Esophagus muscularis mucosa (tissue), 4 donors: ENCODE data around the gene PGAP3. TPM values are rescaled to one million over a fixed set of nuclear protein-coding genes. Genes with fewer than 3 reads are reported as not detected.

Experiments
- DNase-seq: peaks from one replicate; pipeline ENCODE4 v3.0.0-alpha.2; 2017; ENCODE audit errors: extremely low spot score
- H3K27ac ChIP-seq, 4 donors: fragments of 200-600 bp; sonication (generic); replicated peaks in 1 of 4; 1 replicate in 3 of 4; 2 replicates in 1 of 4; pipeline ENCODE4 v1.5.1; 2016 to 2019; ENCODE audit warnings: mild to moderate bottlenecking in 1 of 4
- H3K27me3 ChIP-seq, 4 donors: fragments of 200-600 bp; sonication (generic); one replicate each; pipeline versions ENCODE4 v1.5.1 to v1.6.0; 2016 to 2019
- H3K36me3 ChIP-seq, 4 donors: fragments of 200-600 bp; sonication (generic); one replicate each; pipeline ENCODE4 v1.5.1; 2016 to 2019
- H3K4me1 ChIP-seq, 4 donors: fragments of 200-600 bp; sonication (generic); one replicate each; pipeline ENCODE4 v1.5.1; 2016 to 2019
- H3K4me3 ChIP-seq, 4 donors: fragments of 200-600 bp; sonication (generic); 1 replicate in 2 of 4; 2 replicates in 2 of 4; pipeline ENCODE4 v1.5.1; 2016 to 2019; ENCODE audit warnings: mild to moderate bottlenecking in 4 of 4, moderate library complexity in 1 of 4
- H3K9me3 ChIP-seq, 4 donors: fragments of 200-600 bp; sonication (generic); 1 replicate in 3 of 4; 2 replicates in 1 of 4; pipeline ENCODE4 v1.5.1; 2016 to 2019
- CTCF ChIP-seq, 3 experiments: fragments of 200-600 bp in 2 of 3; fragments of 450-650 bp in 1 of 3; sonication (generic) in 2 of 3; IDR thresholded peaks; one replicate each; pipeline ENCODE4 v1.5.1; 2017 to 2019; ENCODE audit warnings: antibody characterized with exemption in 3 of 3, mild to moderate bottlenecking in 2 of 3, moderate library complexity in 1 of 3
- EP300 ChIP-seq: sonication (generic); formaldehyde crosslinking; IDR thresholded peaks from one replicate; pipeline ENCODE4 v1.6.1; 2017; ENCODE audit warnings: antibody characterized with exemption
- POLR2A ChIP-seq: fragments of 450-650 bp; IDR thresholded peaks from one replicate; pipeline ENCODE4 v1.6.1; 2017; ENCODE audit warnings: antibody characterized with exemption, moderate library complexity, mild to moderate bottlenecking, low read depth
- POLR2AphosphoS5 ChIP-seq, 2 donors: sonication (generic); formaldehyde crosslinking; IDR thresholded peaks; one replicate each; pipeline ENCODE4 v1.6.1; 2017; ENCODE audit warnings: antibody characterized with exemption in 2 of 2
- WGBS: methylation state at CpG from one replicate; pipeline ENCODE4 v1.1.5; 2018; 5-methylcytosine and 5-hydroxymethylcytosine counted together
- intact Hi-C: fragments of 100-400 bp; cut with DNase I; formaldehyde crosslinking; loops from one replicate; pipeline ENCODE4 v1.15.1; 2023
- total RNA-seq, 4 donors: library from RNA; depleted of rRNA; stranded (reverse); fragments of >200 nt; gene quantifications; one replicate each; pipeline versions ENCODE4 v1.1.0 to v1.2.1, GENCODE V29; 2016

Gene PGAP3
- total RNA-seq, 4 donors from 2014 or later: 6.2 to 9.4 (median 8.5) TPM

DNA sequence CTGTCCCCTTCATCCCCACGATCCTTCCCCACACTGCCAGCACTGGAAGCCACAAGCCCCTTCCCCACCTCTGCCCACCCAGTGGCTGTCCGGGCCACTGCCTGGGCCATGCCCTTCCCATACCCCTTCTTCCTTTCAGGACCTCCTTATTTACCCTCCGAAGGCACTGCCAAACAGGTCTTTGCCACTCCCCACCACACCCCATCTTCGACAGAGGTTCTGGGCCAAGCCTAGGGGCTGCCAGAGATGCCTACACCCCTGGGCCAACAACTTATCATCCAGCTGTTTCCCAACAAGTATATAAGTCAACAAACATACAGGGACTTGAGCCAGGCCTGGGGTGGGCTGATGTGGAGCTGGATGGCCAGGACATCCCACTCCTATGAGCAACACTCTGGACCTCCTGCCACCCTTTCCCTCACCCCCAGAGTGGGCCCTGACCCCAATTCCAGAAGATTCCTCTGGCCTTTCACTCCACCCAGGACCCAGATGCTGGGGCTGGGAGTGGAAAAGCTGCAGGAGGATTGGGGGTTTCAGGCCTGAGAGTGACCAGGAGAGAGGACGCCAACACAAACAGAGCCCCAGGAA, 62.6 kb downstream of the PGAP3 start:
- H3K27me3 ChIP-seq: peaks cover 0 to 77% (median 25%) of the 10 kb centered on the region in 4 donors
- H3K4me3 ChIP-seq: no peak overlapping the region
- peaks cover 11 to 36% (median 29%) of the 10 kb centered on the region in 4 donors for H3K4me1 ChIP-seq
- no peaks in the 10 kb centered on the region for H3K36me3 ChIP-seq
- intact Hi-C loops: no loop called here
- DNase-seq: no peak
- no peak overlapping the region for H3K27ac ChIP-seq
- 87% methylated on average over 5 of the region's 5 CpGs for WGBS
- TF ChIP-seq POLR2AphosphoS5 (IDR thresholded peaks at IDR 0.05) (no peak), CTCF (IDR thresholded peaks at IDR 0.05) (no peak), POLR2A (no peak), EP300 (no peak)
- no peaks in the 10 kb centered on the region for H3K9me3 ChIP-seq

DNA sequence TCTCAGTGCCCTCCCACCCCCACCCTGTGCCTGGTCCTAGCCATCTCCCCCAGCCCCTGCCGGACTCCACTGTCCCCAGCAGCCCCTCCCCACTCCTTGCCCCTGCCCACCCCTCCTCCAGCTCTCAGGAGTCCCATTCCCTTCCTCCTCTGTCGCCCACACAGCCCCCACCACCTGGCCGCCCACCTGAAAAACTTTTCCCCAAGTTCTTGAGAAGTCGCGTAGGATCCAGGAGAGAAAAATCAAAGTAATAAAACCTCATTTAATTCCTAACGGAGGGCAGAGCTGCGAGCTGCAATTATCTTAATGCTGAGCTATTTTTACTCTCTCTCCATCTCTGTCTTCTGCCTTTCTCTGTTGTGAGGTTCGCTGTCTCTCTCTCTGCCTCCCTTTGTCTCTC, 63.5 kb downstream of the PGAP3 start:
- H3K9me3 ChIP-seq: no peaks in the 10 kb centered on the region
- intact Hi-C loops: loop anchor here (5.0 kb wide), 1 partner anchor 103 kb away; no protein-coding TSS in a partner anchor
- DNase-seq: no peak
- H3K27me3 ChIP-seq: peaks cover 0 to 68% (median 22%) of the 10 kb centered on the region in 4 donors
- no peak overlapping the region for H3K4me3 ChIP-seq
- 78% methylated on average over 8 of the region's 8 CpGs for WGBS
- H3K36me3 ChIP-seq: no peaks in the 10 kb centered on the region
- TF ChIP-seq CTCF (IDR thresholded peaks at IDR 0.05) (no peak), POLR2A (no peak), POLR2AphosphoS5 (IDR thresholded peaks at IDR 0.05) (no peak), EP300 (no peak)
- no peak overlapping the region for H3K27ac ChIP-seq
- peaks cover 11 to 36% (median 29%) of the 10 kb centered on the region in 4 donors for H3K4me1 ChIP-seq

DNA sequence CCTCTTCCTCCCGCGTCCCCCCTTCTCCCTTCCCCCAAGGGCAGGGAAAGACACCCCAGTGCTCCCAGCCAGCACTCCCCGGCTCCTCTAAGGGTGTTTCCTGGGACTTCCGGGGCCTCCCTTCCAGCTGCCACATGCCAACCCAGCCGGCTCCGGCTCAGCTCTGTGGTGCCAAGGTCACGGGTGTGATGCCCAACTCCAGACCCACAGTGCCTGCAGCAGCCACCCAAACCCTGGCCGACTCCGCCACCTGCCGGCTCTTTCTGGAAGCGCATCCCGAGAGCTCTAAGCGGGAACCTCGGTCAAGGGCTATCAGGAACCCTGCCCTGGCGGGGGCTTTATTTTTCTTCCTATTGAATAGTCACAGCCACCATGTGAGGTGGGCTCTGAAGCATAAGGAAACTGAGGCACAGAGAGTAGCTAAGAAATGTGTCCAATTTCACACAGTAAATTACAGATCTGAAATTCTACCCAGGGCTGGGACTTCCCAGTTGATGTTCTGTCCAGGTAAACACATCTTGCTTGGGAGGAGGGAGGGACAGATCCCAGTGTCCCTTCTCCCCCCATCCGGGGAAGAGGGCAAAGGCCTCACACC, 64.4 kb downstream of the PGAP3 start:
- Histone ChIP-seq H3K4me3 (no peak overlapping the region), H3K27ac (no peak overlapping the region), H3K36me3 (no peaks in the 10 kb centered on the region), H3K9me3 (no peaks in the 10 kb centered on the region), H3K4me1 (peaks cover 11 to 42% (median 34%) of the 10 kb centered on the region in 4 donors), H3K27me3 (peaks cover 0 to 59% (median 22%) of the 10 kb centered on the region in 4 donors)
- TF ChIP-seq POLR2A (no peak), CTCF (IDR thresholded peaks at IDR 0.05) (peak; percentile 93 to 96 (median 95))
- WGBS: 7% methylated on average over 5 of the region's 16 CpGs
- intact Hi-C loops: loop anchor here (2.0 to 5.0 kb wide), 2 partner anchors 75 to 104 kb away; no protein-coding TSS in a partner anchor
- peak; percentile 95 for DNase-seq

GRCh38 chr17:39622380-39623006, 65.4 kb downstream of the PGAP3 start:
- H3K27ac ChIP-seq: no peak overlapping the region
- no peak overlapping the region for H3K4me3 ChIP-seq
- TF ChIP-seq POLR2AphosphoS5 (IDR thresholded peaks at IDR 0.05): no peak
- TF ChIP-seq CTCF (IDR thresholded peaks at IDR 0.05): no peak
- TF ChIP-seq POLR2A: no peak
- no peak for TF ChIP-seq EP300
- H3K4me1 ChIP-seq: peaks cover 11 to 49% (median 39%) of the 10 kb centered on the region in 4 donors
- intact Hi-C loops: loop anchor here (1.0 to 5.0 kb wide), 3 partner anchors 74 to 132 kb away; no protein-coding TSS in a partner anchor
- H3K27me3 ChIP-seq: peaks cover 0 to 49% (median 18%) of the 10 kb centered on the region in 4 donors
- DNase-seq: no peak
- no peaks in the 10 kb centered on the region for H3K36me3 ChIP-seq
- WGBS: 59% methylated on average over 16 of the region's 16 CpGs
- no peaks in the 10 kb centered on the region for H3K9me3 ChIP-seq
